ENCODE results near the gene PPFIA4.
A peak's percentile ranks its signal among the peaks of the same experiment; 100 is the strongest.

PPFIA4 gene

GRCh38 chr1:203063287-203063686 is 37.0 kb downstream of the PPFIA4 start:
- Histone ChIP-seq H3K4me1 (ENCODE audit: control insufficient read depth, insufficient read depth, low read length) (no peaks in the 10 kb centered on the region), H3K27me3 (ENCODE audit: control insufficient read depth, insufficient read depth, low read length) (no peaks in the 10 kb centered on the region), H3K9ac (ENCODE audit: low read depth, low read length) (no peak overlapping the region), H3K9me3 (ENCODE audit: control insufficient read depth, insufficient read depth, low read length) (no peaks in the 10 kb centered on the region), H3K36me3 (ENCODE audit: control insufficient read depth, insufficient read depth, low read length) (no peaks in the 10 kb centered on the region; the same call in 1 of the 2 replicates), H3K27ac (ENCODE audit: low read depth, low read length) (no peak overlapping the region), H3K4me3 (ENCODE audit: low read depth, low read length) (no peak overlapping the region)

GRCh38 chr1:203065191-203065590 is 38.9 kb downstream of the PPFIA4 start:
- H3K27ac ChIP-seq (ENCODE audit: low read depth, low read length) = no peak overlapping the region

DNA sequence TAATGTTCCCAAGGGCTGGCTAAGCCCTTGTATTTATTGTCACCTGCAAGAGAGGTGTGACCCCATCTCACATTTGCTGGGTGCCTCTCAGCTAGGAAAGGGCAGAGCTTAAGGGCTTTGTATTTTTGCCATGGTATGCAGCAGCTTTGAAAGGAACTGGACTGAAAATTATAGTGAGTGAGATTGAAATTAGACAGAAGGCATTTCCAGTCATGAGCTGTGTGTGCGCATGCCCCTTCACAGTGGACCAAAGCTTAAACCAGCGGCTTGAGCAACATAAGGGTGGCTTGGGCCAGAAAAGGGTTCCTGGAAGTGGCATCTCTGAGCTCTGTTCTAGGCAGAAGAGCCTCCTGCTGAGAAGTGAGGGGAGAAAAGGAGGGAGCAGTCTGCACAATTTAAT is 39.7 kb downstream of the PPFIA4 start:
- no peaks in the 10 kb centered on the region for H3K9me3 ChIP-seq (ENCODE audit: control insufficient read depth, insufficient read depth, low read length)
- H3K9ac ChIP-seq (ENCODE audit: low read depth, low read length) = no peak overlapping the region
- H3K4me3 ChIP-seq (ENCODE audit: low read depth, low read length) = no peak overlapping the region
- no peak overlapping the region for H3K27ac ChIP-seq (ENCODE audit: low read depth, low read length)
- no peaks in the 10 kb centered on the region; the same call in 1 of the 2 replicates for H3K36me3 ChIP-seq (ENCODE audit: control insufficient read depth, insufficient read depth, low read length)
- H3K27me3 ChIP-seq (ENCODE audit: control insufficient read depth, insufficient read depth, low read length) = no peaks in the 10 kb centered on the region
- no peaks in the 10 kb centered on the region for H3K4me1 ChIP-seq (ENCODE audit: control insufficient read depth, insufficient read depth, low read length)

More at GRCh38 chr1:203065191-203065590, 38.9 kb downstream of the PPFIA4 start:
- no peak overlapping the region for H3K4me3 ChIP-seq (ENCODE audit: low read depth, low read length)
- no peaks in the 10 kb centered on the region for H3K27me3 ChIP-seq (ENCODE audit: control insufficient read depth, insufficient read depth, low read length)
- no peaks in the 10 kb centered on the region for H3K9me3 ChIP-seq (ENCODE audit: control insufficient read depth, insufficient read depth, low read length)
- H3K36me3 ChIP-seq (ENCODE audit: control insufficient read depth, insufficient read depth, low read length) = no peaks in the 10 kb centered on the region; the same call in 1 of the 2 replicates
- no peak overlapping the region for H3K9ac ChIP-seq (ENCODE audit: low read depth, low read length)
- H3K4me1 ChIP-seq (ENCODE audit: control insufficient read depth, insufficient read depth, low read length) = no peaks in the 10 kb centered on the region

DNA sequence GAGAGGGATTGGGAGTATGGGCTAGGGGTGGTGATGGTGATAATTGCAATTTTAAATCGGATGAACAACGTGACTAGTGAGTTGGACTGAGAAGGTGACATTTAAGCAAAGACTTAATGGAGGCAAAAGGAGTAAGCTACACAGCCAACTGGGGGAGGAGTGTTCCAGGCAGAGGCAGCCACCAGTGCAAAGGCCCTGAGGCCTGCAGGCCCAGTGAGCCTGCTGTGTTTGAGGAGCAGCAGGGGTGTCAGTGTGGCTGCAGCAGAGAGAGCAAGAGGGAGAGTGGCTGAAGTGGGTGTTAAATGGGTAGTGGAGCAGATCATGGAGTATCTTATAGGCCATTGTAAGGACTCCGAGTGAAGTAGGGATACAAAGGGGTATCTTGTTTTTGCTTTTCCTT is 40.7 kb downstream of the PPFIA4 start:
- Histone ChIP-seq H3K9ac (ENCODE audit: low read depth, low read length) (no peak overlapping the region), H3K36me3 (ENCODE audit: control insufficient read depth, insufficient read depth, low read length) (no peaks in the 10 kb centered on the region), H3K4me1 (ENCODE audit: control insufficient read depth, insufficient read depth, low read length) (no peaks in the 10 kb centered on the region), H3K27ac (ENCODE audit: low read depth, low read length) (no peak overlapping the region), H3K9me3 (ENCODE audit: control insufficient read depth, insufficient read depth, low read length) (no peaks in the 10 kb centered on the region), H3K27me3 (ENCODE audit: control insufficient read depth, insufficient read depth, low read length) (no peaks in the 10 kb centered on the region), H3K4me3 (ENCODE audit: low read depth, low read length) (no peak overlapping the region)

DNA sequence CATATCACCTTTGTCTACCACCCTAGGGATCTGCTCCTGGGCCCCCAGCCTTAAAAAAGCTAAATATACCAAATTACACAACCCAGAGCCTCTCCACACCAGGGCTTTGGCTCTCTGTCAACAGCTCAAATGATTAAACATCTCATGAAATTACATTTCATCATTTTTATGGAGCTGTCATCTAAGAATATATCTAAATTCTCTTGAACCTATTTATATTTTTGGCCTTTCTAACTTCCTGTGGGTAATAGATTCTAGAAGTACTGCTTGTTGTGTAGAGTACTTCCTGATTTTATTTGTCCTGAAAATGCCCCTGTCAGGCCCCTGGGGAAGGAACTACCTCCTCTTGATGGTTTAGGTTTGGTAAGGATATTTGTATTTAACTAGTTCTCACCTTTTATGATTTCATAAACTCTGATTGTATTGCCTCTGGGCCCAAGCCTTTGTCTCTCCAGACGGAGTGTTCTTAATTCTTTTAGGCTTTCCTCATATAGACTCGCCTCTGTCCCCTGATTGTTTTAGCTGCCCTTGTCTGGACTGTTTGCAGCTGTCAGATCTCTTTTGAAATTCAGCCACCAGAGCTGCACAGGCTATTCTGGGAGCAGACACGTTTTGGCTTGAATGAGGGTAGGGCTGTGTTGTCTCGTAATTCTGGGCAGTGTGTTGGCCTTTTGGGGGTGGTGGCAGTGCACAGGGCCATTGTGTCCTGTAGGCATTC is 42.9 kb downstream of the PPFIA4 start:
- no peaks in the 10 kb centered on the region for H3K4me1 ChIP-seq (ENCODE audit: control insufficient read depth, insufficient read depth, low read length)
- H3K27me3 ChIP-seq (ENCODE audit: control insufficient read depth, insufficient read depth, low read length) = peaks cover 12% of the 10 kb centered on the region; the same call in 1 of the 2 replicates
- H3K4me3 ChIP-seq (ENCODE audit: low read depth, low read length) = no peak overlapping the region
- no peak overlapping the region for H3K9ac ChIP-seq (ENCODE audit: low read depth, low read length)
- no peaks in the 10 kb centered on the region for H3K36me3 ChIP-seq (ENCODE audit: control insufficient read depth, insufficient read depth, low read length)
- no peaks in the 10 kb centered on the region for H3K9me3 ChIP-seq (ENCODE audit: control insufficient read depth, insufficient read depth, low read length)
- H3K27ac ChIP-seq (ENCODE audit: low read depth, low read length) = no peak overlapping the region

- H3K9me3 ChIP-seq (ENCODE audit: control insufficient read depth, insufficient read depth, low read length) = no peaks in the 10 kb centered on the region
- H3K36me3 ChIP-seq (ENCODE audit: control insufficient read depth, insufficient read depth, low read length) = no peaks in the 10 kb centered on the region
- peaks cover 2% of the 10 kb centered on the region; the same call in 1 of the 2 replicates for H3K4me1 ChIP-seq (ENCODE audit: control insufficient read depth, insufficient read depth, low read length)
- no peak overlapping the region for H3K27ac ChIP-seq (ENCODE audit: low read depth, low read length)
- peaks cover 41% of the 10 kb centered on the region for H3K27me3 ChIP-seq (ENCODE audit: control insufficient read depth, insufficient read depth, low read length)
- H3K4me3 ChIP-seq (ENCODE audit: low read depth, low read length) = no peak overlapping the region
- H3K9ac ChIP-seq (ENCODE audit: low read depth, low read length) = no peak overlapping the region
Measured at GRCh38 chr1:203072002-203072602, 45.8 kb downstream of the PPFIA4 start.

DNA sequence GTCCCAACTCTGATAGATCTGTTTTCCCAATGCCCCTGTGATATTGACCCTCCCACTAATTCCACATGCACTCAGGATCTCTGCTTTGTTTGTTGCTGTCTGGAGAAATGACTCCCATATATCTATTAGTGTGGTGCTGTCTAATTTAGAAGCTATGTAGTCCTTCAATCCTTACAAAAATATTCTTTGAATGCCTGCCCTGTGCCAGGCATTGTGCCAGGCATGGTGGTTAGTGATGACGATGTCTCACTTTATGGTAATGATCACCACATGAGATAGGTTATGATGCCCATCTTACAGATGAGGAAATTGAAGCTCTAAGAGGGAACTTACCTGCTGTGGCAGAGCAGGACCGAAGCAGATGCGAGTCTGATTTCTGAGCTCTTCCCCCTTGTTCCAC is 46.6 kb downstream of the PPFIA4 start:
- Histone ChIP-seq H3K27me3 (ENCODE audit: control insufficient read depth, insufficient read depth, low read length) (peaks cover 48% of the 10 kb centered on the region), H3K9me3 (ENCODE audit: control insufficient read depth, insufficient read depth, low read length) (no peaks in the 10 kb centered on the region), H3K27ac (ENCODE audit: low read depth, low read length) (no peak overlapping the region), H3K36me3 (ENCODE audit: control insufficient read depth, insufficient read depth, low read length) (no peaks in the 10 kb centered on the region), H3K4me1 (ENCODE audit: control insufficient read depth, insufficient read depth, low read length) (peaks cover 2% of the 10 kb centered on the region; the same call in 1 of the 2 replicates), H3K9ac (ENCODE audit: low read depth, low read length) (no peak overlapping the region), H3K4me3 (ENCODE audit: low read depth, low read length) (no peak overlapping the region)

GRCh38 chr1:203073469-203073868 is 47.2 kb downstream of the PPFIA4 start:
- Histone ChIP-seq H3K36me3 (ENCODE audit: control insufficient read depth, insufficient read depth, low read length) (no peaks in the 10 kb centered on the region), H3K4me1 (ENCODE audit: control insufficient read depth, insufficient read depth, low read length) (peaks cover 2% of the 10 kb centered on the region; the same call in 1 of the 2 replicates), H3K27me3 (ENCODE audit: control insufficient read depth, insufficient read depth, low read length) (peaks cover 52% of the 10 kb centered on the region)

GRCh38 chr1:203074610-203075009 is 48.3 kb downstream of the PPFIA4 start:
- Histone ChIP-seq H3K36me3 (ENCODE audit: control insufficient read depth, insufficient read depth, low read length) (no peaks in the 10 kb centered on the region), H3K4me3 (ENCODE audit: low read depth, low read length) (no peak overlapping the region), H3K27ac (ENCODE audit: low read depth, low read length) (no peak overlapping the region), H3K4me1 (ENCODE audit: control insufficient read depth, insufficient read depth, low read length) (peaks cover 2% of the 10 kb centered on the region; the same call in 1 of the 2 replicates), H3K27me3 (ENCODE audit: control insufficient read depth, insufficient read depth, low read length) (peaks cover 52% of the 10 kb centered on the region), H3K9ac (ENCODE audit: low read depth, low read length) (no peak overlapping the region), H3K9me3 (ENCODE audit: control insufficient read depth, insufficient read depth, low read length) (no peaks in the 10 kb centered on the region)

More at GRCh38 chr1:203073469-203073868, 47.2 kb downstream of the PPFIA4 start:
- Histone ChIP-seq H3K27ac (ENCODE audit: low read depth, low read length) (no peak overlapping the region), H3K9me3 (ENCODE audit: control insufficient read depth, insufficient read depth, low read length) (no peaks in the 10 kb centered on the region), H3K9ac (ENCODE audit: low read depth, low read length) (no peak overlapping the region), H3K4me3 (ENCODE audit: low read depth, low read length) (no peak overlapping the region)

GRCh38 chr1:203075236-203076030 is 49.1 kb downstream of the PPFIA4 start:
- no peaks in the 10 kb centered on the region for H3K9me3 ChIP-seq (ENCODE audit: control insufficient read depth, insufficient read depth, low read length)
- H3K36me3 ChIP-seq (ENCODE audit: control insufficient read depth, insufficient read depth, low read length) = no peaks in the 10 kb centered on the region
- H3K27ac ChIP-seq (ENCODE audit: low read depth, low read length) = no peak overlapping the region
- H3K9ac ChIP-seq (ENCODE audit: low read depth, low read length) = no peak overlapping the region
- peaks cover 2% of the 10 kb centered on the region; the same call in 1 of the 2 replicates for H3K4me1 ChIP-seq (ENCODE audit: control insufficient read depth, insufficient read depth, low read length)
- peak overlapping the region; percentile 54 for H3K4me3 ChIP-seq (ENCODE audit: low read depth, low read length)
- H3K27me3 ChIP-seq (ENCODE audit: control insufficient read depth, insufficient read depth, low read length) = peaks cover 52% of the 10 kb centered on the region
